Subcutaneous preadipocyte (primary cell): ENCODE results near the gene KLF18. TPM values are rescaled to one million over a fixed set of nuclear protein-coding genes. Genes with fewer than 3 reads are reported as not detected.

Experiments
- small RNA-seq: library from RNA; depleted of rRNA; stranded (forward); fragments of <200 nt; gene quantifications from one replicate; pipeline ENCODE3, GENCODE V24; 2012
- total RNA-seq: library from RNA; depleted of rRNA; stranded (reverse); fragments of >200 nt; gene quantifications from 2 replicates; pipeline ENCODE4 v1.2.3, GENCODE V29; 2012

Gene KLF18
- not detected in 2 replicates for total RNA-seq

DNA sequence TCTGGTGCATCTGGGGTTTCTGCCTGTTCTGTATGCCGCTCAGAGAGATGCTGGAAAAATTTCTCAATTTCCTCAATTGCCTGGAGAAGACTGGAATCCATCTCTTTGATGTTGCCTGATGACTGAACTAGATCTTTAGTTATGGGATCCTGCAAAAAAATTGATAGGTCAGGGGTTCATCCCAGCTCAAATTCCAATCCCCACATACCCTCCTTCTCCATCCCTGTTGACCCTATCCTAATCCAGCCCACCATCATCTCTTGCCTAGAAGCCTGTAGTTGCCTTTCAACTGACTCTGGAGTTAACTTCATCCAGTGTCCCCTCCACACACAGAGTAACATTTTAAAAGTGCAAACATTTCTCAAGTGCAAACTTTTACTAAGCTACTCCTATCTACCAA, at the start of gene KLF18:
KLF18 (minus strand) TSS at position 101 of the 400 bp plus-strand sequence; CDS start at position 101, 0 bp downstream.

DNA sequence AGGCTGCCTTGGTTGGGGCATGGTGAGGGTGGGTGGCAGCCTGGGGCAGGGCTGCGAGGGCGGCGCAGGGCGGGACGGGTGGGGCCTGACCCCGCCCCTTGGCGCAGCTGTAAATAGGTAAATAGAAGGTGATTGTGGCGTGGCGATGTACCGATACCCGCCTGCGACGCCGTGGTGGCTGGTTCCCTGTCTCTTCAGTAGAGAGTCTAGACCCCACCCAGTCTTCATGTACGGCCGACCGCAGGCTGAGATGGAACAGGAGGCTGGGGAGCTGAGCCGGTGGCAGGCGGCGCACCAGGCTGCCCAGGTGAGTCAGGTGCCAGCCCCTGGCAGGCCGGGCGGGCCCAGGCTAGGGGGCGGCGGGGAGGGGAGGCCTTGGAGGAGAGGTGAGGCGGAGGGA, 22.7 kb downstream of the KLF18 start, which contains the start of gene KLF17:
KLF17 (plus strand) TSS at position 140 of the 400 bp plus-strand sequence; CDS start at position 227, 87 bp downstream.

Small RNA genes within 50 kb of the gene (small RNA-seq; reads per million reads assigned to genes)
- gene AL035417.1, result not detected
- not detected for gene OOSP1P1
- gene RF00019, result not detected
- not detected for gene RN7SL479P

Other genes starting within 250 kb of the KLF18 start
- under 0.01 TPM in 2 replicates for gene ARTN, start 207.8 kb downstream of the KLF18 start, total RNA-seq
- gene IPO13, start 194.7 kb downstream of the KLF18 start, total RNA-seq, result 16.5 and 19.5 TPM in 2 replicates
- gene DPH2, start 171.6 kb downstream of the KLF18 start, total RNA-seq, result 12.9 and 20.7 TPM in 2 replicates
- 70.5 and 84.3 TPM in 2 replicates for gene ATP6V0B, start 166.7 kb downstream of the KLF18 start, total RNA-seq
- gene B4GALT2, start 162.4 kb downstream of the KLF18 start, total RNA-seq, result 80.1 and 89.9 TPM in 2 replicates
- gene CCDC24, start 150.0 kb downstream of the KLF18 start, total RNA-seq, result 2.5 and 2.9 TPM in 2 replicates
- gene SLC6A9, start 110.2 kb downstream of the KLF18 start, total RNA-seq, result 1.1 and 1.2 TPM in 2 replicates
- gene KLF17, start 22.8 kb downstream of the KLF18 start, total RNA-seq, result 0.37 TPM in 1 of 2 replicates, not detected in the other
- 14.7 and 15.4 TPM in 2 replicates for gene DMAP1, start 71.8 kb upstream of the KLF18 start, total RNA-seq
- 55.1 and 56.9 TPM in 2 replicates for gene ERI3, start 213.6 kb upstream of the KLF18 start, total RNA-seq